HEK293T (cell line): ENCODE data around the gene SLC9A7.

Experiments used
- CTCF ChIA-PET: fragments of 350-600 bp; formaldehyde crosslinking; extraction: SDS; loops from one replicate; lab custom pipeline; 2021; ENCODE audit warnings: antibody characterized with exemption, inconsistent platforms; lab: Yijun Ruan, JAX
- POLR2A ChIA-PET: fragments of 350-600 bp; formaldehyde crosslinking; extraction: SDS; loops from one replicate; lab custom pipeline; 2020; ENCODE audit warnings: antibody characterized with exemption, inconsistent platforms; lab: Yijun Ruan, JAX
- DNase-seq: peaks from one replicate; pipeline ENCODE4 v3.0.0; 2012; ENCODE audit warnings: mixed read lengths; ENCODE audit errors: extremely low spot score
- ARNT ChIP-seq: fragments of 450-650 bp; IDR thresholded peaks from 2 replicates; pipeline ENCODE4 v1.6.1; 2017; ENCODE audit warnings: mild to moderate bottlenecking
- BHLHE40 ChIP-seq: fragments of 450-650 bp; IDR thresholded peaks from 2 replicates; pipeline ENCODE4 v1.6.1; 2016; ENCODE audit warnings: mild to moderate bottlenecking, moderate library complexity, borderline replicate concordance
- CTBP1 ChIP-seq: fragments of 450-650 bp; IDR thresholded peaks from 2 replicates; pipeline ENCODE4 v1.6.1; 2016; ENCODE audit warnings: borderline replicate concordance
- FOXK2 ChIP-seq: fragments of 450-650 bp; IDR thresholded peaks from 2 replicates; pipeline ENCODE4 v1.6.1; 2016; ENCODE audit warnings: mild to moderate bottlenecking
- FOXM1 ChIP-seq: fragments of 450-650 bp; IDR thresholded peaks from 2 replicates; pipeline ENCODE4 v1.6.1; 2017; ENCODE audit warnings: mild to moderate bottlenecking, borderline replicate concordance
- HDGF ChIP-seq: fragments of 450-650 bp; IDR thresholded peaks from 2 replicates; pipeline ENCODE4 v1.6.1; 2017; ENCODE audit warnings: antibody characterized with exemption, borderline replicate concordance
- L3MBTL2 ChIP-seq: fragments of 450-650 bp; conservative IDR thresholded peaks from 2 replicates; pipeline ENCODE4 v1.6.1; 2016; ENCODE audit warnings: mild to moderate bottlenecking
- LEF1 ChIP-seq: fragments of 450-650 bp; IDR thresholded peaks from 2 replicates; pipeline ENCODE4 v1.6.1; 2017; ENCODE audit warnings: mild to moderate bottlenecking, borderline replicate concordance
- NFRKB ChIP-seq: fragments of 450-650 bp; IDR thresholded peaks from 2 replicates; pipeline ENCODE4 v1.6.1; 2016; ENCODE audit warnings: mild to moderate bottlenecking, moderate library complexity
- PKNOX1 ChIP-seq: fragments of 450-650 bp; IDR thresholded peaks from 2 replicates; pipeline ENCODE4 v1.6.1; 2016
- SP1 ChIP-seq: fragments of 450-650 bp; IDR thresholded peaks from 2 replicates; pipeline ENCODE4 v1.6.1; 2017
- SUZ12 ChIP-seq: fragments of 450-650 bp; IDR thresholded peaks from 2 replicates; pipeline ENCODE4 v1.6.1; 2016; ENCODE audit warnings: mild to moderate bottlenecking
- TARDBP ChIP-seq: fragments of 450-650 bp; IDR thresholded peaks from 2 replicates; pipeline ENCODE4 v1.6.1; 2016
- ZNF384 ChIP-seq: fragments of 450-650 bp; IDR thresholded peaks from 2 replicates; pipeline ENCODE4 v1.6.1; 2016

SLC9A7 gene

GRCh38 chrX:46551494-46552128 is 207.3 kb downstream of the SLC9A7 start:
- POLR2A ChIA-PET = no interaction called here
- no peak for DNase-seq
- TF ChIP-seq ARNT = no peak
- TF ChIP-seq SP1 = no peak
- no peak for TF ChIP-seq SUZ12
- no peak for TF ChIP-seq L3MBTL2
- no peak for TF ChIP-seq CTBP1
- no peak for TF ChIP-seq ZNF384
- TF ChIP-seq BHLHE40 = no peak
- no peak for TF ChIP-seq NFRKB
- TF ChIP-seq FOXM1 = no peak
- TF ChIP-seq LEF1 = no peak
- no peak for TF ChIP-seq TARDBP
- no peak for TF ChIP-seq PKNOX1
- TF ChIP-seq HDGF = no peak
- CTCF ChIA-PET = interaction anchor here (0.6 kb wide), 1 partner anchor 146 kb away, joined by 4 read pairs; no protein-coding TSS in a partner anchor

GRCh38 chrX:46549914-46550313 is 209.0 kb downstream of the SLC9A7 start:
- CTCF ChIA-PET = no interaction called here
- POLR2A ChIA-PET = no interaction called here
- TF ChIP-seq HDGF (no peak), FOXM1 (no peak), TARDBP (no peak), LEF1 (no peak), FOXK2 (no peak)
- no peak for DNase-seq
